Measurements from ENCODE around the gene ABCA13. TPM values are rescaled to one million over a fixed set of nuclear protein-coding genes. Genes with fewer than 3 reads are reported as not detected.

ABCA13 gene
- total and polyA plus RNA-seq, 2 of the 4 experiments (the other 2 are of a cell fraction) = under 0.01 to 0.07 TPM

- ChIA-PET POLR2A (ENCODE audit: unreplicated experiment) (no interaction called here), CTCF (no interaction called here)
- in situ Hi-C loops (cut with MboI; ENCODE audit: low sequenced_read_pairs) (no loop called here), intact Hi-C loops (cut with micrococcal nuclease) (no loop called here), dilution Hi-C loops (cut with HindIII; ENCODE audit: low sequenced_read_pairs, unreplicated experiment) (no loop called here)
- H4K8ac ChIP-seq (ENCODE audit: low read depth in 2 of 2, low read length in 2 of 2) = no peak overlapping the region
- no TSS peak for BruUV-seq (replicated peaks)
- no CpG with 5 or more reads among the region's 1 CpG for WGBS, 2 experiments (ENCODE audit: extremely low coverage in 2 of 2, insufficient read length in 1 of 2)
- H2BK5ac ChIP-seq (ENCODE audit: low read depth, low read length, poor library complexity, severe bottlenecking) = no peak overlapping the region
- no peak overlapping the region for H3K4ac ChIP-seq (ENCODE audit: low read depth, low read length)
- no peaks in the 10 kb centered on the region for H3K9me1 ChIP-seq (ENCODE audit: insufficient read depth, low read length)
- no peak overlapping the region for H3K4me2 ChIP-seq (ENCODE audit: low read depth, low read length)
- H3K56ac ChIP-seq (ENCODE audit: extremely low read depth, insufficient read depth, low read length) = no peak overlapping the region
- TF ChIP-seq, protein P1, sequence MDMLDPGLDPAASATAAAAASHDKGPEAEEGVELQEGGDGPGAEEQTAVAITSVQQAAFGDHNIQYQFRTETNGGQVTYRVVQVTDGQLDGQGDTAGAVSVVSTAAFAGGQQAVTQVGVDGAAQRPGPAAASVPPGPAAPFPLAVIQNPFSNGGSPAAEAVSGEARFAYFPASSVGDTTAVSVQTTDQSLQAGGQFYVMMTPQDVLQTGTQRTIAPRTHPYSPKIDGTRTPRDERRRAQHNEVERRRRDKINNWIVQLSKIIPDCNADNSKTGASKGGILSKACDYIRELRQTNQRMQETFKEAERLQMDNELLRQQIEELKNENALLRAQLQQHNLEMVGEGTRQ (IDR thresholded peaks at IDR 0.05; ENCODE audit: low read depth, low read length) = no peak
- no peaks in the 10 kb centered on the region for H3K36me3 ChIP-seq (ENCODE audit: control insufficient read depth, insufficient read depth, low read length)
- ATAC-seq (ENCODE audit: low read depth) (no peak), DNase-seq (no peak)
- H3K79me1 ChIP-seq (ENCODE audit: low read depth in 1 of 2, low read length in 2 of 2) = no peaks in the 10 kb centered on the region
- H4K5ac ChIP-seq (ENCODE audit: low read depth, low read length) = no peak overlapping the region
- H2AFZ ChIP-seq (replicated peaks; ENCODE audit: low read length, poor library complexity) = no peak overlapping the region
- peaks cover 2% of the 10 kb centered on the region for H3K27me3 ChIP-seq (ENCODE audit: control insufficient read depth, insufficient read depth, low read length)
- H3K14ac ChIP-seq (replicated peaks; ENCODE audit: low read depth, low read length) = no peak overlapping the region
- no peaks in the 10 kb centered on the region for H3K4me1 ChIP-seq (ENCODE audit: control insufficient read depth, insufficient read depth, low read length)
- H3K4me3 ChIP-seq (ENCODE audit: insufficient read depth, low read depth, low read length) = no peak overlapping the region
- H4K91ac ChIP-seq (ENCODE audit: insufficient read depth, low read depth, low read length) = no peak overlapping the region
- H2AK9ac ChIP-seq (replicated peaks; ENCODE audit: low read depth, low read length, poor library complexity) = no peak overlapping the region
- H2BK20ac ChIP-seq (ENCODE audit: low read depth, low read length) = no peak overlapping the region
- H3K9ac ChIP-seq (ENCODE audit: low read depth, low read length) = no peak overlapping the region
- no peak overlapping the region for H3K18ac ChIP-seq (ENCODE audit: low read depth, low read length)
- no peak overlapping the region for H2BK120ac ChIP-seq (ENCODE audit: low read depth, low read length)
- no peak overlapping the region for H3K23ac ChIP-seq (ENCODE audit: low read depth, low read length)
- H3K27ac ChIP-seq (ENCODE audit: insufficient read depth, low read length) = no peak overlapping the region
- no peaks in the 10 kb centered on the region for H3K9me3 ChIP-seq (ENCODE audit: control insufficient read depth, insufficient read depth, low read length)
- no peaks in the 10 kb centered on the region for H4K20me1 ChIP-seq (ENCODE audit: insufficient read depth, low read length)
- H2BK15ac ChIP-seq (ENCODE audit: low read depth, low read length) = no peak overlapping the region
- H2AK5ac ChIP-seq (ENCODE audit: low read depth, low read length) = no peak overlapping the region
Measured at GRCh38 chr7:48217266-48217665, 46.0 kb downstream of the ABCA13 start.
